ENCODE data around the gene EXOC6B. TPM values are rescaled to one million over a fixed set of nuclear protein-coding genes. Genes with fewer than 3 reads are reported as not detected.

Gene EXOC6B
- total and polyA plus RNA-seq, 9 of the 15 experiments (the other 6 are each of a cell fraction or from before 2014, with no cell fraction given) = 0.28 to 4.2 (median 2.0) TPM

GRCh38 chr2:72755647-72756423 lies 70.0 kb downstream of the EXOC6B start (continued):
- TF ChIP-seq DLX4 (CRISPR knock-in tag; IDR thresholded peaks at IDR 0.05) (no peak), BMI1 (IDR thresholded peaks at IDR 0.05; ENCODE audit: low read length) (no peak), ZFPM2 (CRISPR knock-in tag; IDR thresholded peaks at IDR 0.05) (no peak), RBBP5 (IDR thresholded peaks at IDR 0.05; ENCODE audit: borderline replicate concordance, insufficient read depth, low read length, poor library complexity, severe bottlenecking) (no peak)
- TF ChIP-seq, protein P1, sequence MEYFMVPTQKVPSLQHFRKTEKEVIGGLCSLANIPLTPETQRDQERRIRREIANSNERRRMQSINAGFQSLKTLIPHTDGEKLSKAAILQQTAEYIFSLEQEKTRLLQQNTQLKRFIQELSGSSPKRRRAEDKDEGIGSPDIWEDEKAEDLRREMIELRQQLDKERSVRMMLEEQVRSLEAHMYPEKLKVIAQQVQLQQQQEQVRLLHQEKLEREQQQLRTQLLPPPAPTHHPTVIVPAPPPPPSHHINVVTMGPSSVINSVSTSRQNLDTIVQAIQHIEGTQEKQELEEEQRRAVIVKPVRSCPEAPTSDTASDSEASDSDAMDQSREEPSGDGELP (CRISPR knock-in tag; IDR thresholded peaks at IDR 0.05; ENCODE audit: borderline replicate concordance) = no peak
- TF ChIP-seq, protein P2, sequence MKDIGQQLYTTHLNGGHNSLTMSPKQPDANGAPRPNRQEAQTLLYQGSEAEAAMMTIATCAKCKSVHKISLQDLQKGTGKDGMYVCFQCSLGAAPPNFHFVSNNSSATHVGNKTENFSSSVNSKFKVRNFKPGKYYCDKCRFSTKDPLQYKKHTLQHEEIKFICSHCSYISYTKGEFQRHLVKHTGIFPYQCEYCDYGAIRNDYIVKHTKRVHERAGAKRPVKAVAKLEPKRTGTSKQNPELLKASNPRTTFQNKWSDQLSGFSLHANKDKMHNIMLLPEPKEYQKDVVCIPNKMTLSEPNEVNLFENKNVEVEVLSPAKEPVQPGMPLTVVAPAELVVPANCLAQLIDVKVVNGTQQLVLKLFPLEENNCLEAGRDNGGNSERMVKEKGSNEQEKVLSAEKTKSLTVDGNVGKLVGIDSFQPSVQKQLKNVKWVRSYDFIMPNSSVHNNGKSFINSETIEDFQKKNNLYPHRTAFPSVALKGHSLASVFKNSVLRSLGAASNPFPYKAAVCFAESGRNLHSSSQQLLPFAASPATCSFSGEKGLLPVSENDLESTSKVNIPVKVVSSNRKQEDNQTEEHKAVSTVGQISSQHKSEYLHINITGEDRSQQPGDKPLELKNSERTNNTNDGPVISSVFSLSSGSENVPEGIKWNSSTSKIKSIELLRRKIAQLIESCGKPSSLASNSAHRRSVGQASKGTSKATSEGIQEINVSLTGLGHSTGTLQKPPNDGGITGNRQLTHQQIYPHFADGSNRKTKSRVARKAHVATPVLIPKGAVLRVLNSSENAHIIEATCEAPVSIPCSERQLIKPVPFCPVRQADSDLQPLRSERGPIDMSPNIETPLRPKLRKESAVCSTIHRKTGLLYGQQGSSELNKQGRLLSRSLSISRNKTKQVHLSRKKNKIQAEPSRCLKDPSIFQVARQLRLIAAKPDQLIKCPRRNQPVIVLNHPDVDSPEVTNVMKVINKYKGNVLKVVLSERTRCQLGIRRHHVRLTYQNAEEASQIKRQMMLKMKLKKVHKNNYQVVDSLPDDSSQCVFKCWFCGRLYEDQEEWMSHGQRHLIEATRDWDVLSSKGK (CRISPR knock-in tag; IDR thresholded peaks at IDR 0.05) = no peak
- TF ChIP-seq, protein P3, sequence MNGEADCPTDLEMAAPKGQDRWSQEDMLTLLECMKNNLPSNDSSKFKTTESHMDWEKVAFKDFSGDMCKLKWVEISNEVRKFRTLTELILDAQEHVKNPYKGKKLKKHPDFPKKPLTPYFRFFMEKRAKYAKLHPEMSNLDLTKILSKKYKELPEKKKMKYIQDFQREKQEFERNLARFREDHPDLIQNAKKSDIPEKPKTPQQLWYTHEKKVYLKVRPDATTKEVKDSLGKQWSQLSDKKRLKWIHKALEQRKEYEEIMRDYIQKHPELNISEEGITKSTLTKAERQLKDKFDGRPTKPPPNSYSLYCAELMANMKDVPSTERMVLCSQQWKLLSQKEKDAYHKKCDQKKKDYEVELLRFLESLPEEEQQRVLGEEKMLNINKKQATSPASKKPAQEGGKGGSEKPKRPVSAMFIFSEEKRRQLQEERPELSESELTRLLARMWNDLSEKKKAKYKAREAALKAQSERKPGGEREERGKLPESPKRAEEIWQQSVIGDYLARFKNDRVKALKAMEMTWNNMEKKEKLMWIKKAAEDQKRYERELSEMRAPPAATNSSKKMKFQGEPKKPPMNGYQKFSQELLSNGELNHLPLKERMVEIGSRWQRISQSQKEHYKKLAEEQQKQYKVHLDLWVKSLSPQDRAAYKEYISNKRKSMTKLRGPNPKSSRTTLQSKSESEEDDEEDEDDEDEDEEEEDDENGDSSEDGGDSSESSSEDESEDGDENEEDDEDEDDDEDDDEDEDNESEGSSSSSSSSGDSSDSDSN (IDR thresholded peaks at IDR 0.05; ENCODE audit: borderline replicate concordance in 1 of 2, low read depth in 2 of 2, low read length in 2 of 2) = no peak

Data from K562 (cell line).